NCI-H82 treated with DMSO at 0.1 percent for 48 hours (cell line): ENCODE data around the gene TAOK2.

Experiments
- DNase-seq: peaks from one replicate; lab custom pipeline; 2025; ENCODE audit not compliant: unreplicated experiment; lab: John Stamatoyannopoulos, UW

The TAOK2 gene

GRCh38 chr16:29987371-29988085, 13.9 kb downstream of the TAOK2 start:
- DNase-seq, result no peak

- no peak for DNase-seq
These were observed 14.8 kb downstream of the TAOK2 start for GRCh38 chr16:29988346-29989075.

- no peak for DNase-seq
These were observed 15.6 kb downstream of the TAOK2 start for GRCh38 chr16:29989111-29989858.

GRCh38 chr16:29990034-29990433, 16.4 kb downstream of the TAOK2 start:
- DNase-seq, result no peak

- DNase-seq, result no peak
These were observed 17.4 kb downstream of the TAOK2 start for GRCh38 chr16:29990883-29991570.

GRCh38 chr16:29991571-29991904, 17.9 kb downstream of the TAOK2 start:
- DNase-seq, result no peak

GRCh38 chr16:29992344-29992967, 18.8 kb downstream of the TAOK2 start:
- no peak for DNase-seq

GRCh38 chr16:29993191-29993902, 19.7 kb downstream of the TAOK2 start:
- no peak for DNase-seq

GRCh38 chr16:29993903-29994599, 20.4 kb downstream of the TAOK2 start:
- no peak for DNase-seq

- no peak for DNase-seq
These were observed 21.1 kb downstream of the TAOK2 start for GRCh38 chr16:29994600-29995323.

- peak; percentile 24 for DNase-seq
These were observed 21.7 kb downstream of the TAOK2 start, which contains the start of gene HIRIP3 for GRCh38 chr16:29995324-29995910. TSS of gene HIRIP3 (minus strand) at chr16:29995617. CDS start at chr16:29995605, 12 bp downstream.

- peak; percentile 78 for DNase-seq
These were observed 22.5 kb downstream of the TAOK2 start, which contains the start of gene INO80E for GRCh38 chr16:29995911-29996765. TSS of gene INO80E (plus strand) at chr16:29996241. CDS start at chr16:29996311, 70 bp downstream.

GRCh38 chr16:29996766-29997250, 23.1 kb downstream of the TAOK2 start:
- DNase-seq, result no peak

GRCh38 chr16:29999605-30000004, 25.9 kb downstream of the TAOK2 start:
- no peak for DNase-seq

- no peak for DNase-seq
These were observed 27.3 kb downstream of the TAOK2 start for GRCh38 chr16:30000735-30001631.

GRCh38 chr16:30002614-30003346, 29.1 kb downstream of the TAOK2 start:
- no peak for DNase-seq
